ENCODE measurements around the gene RALGPS1. TPM values are rescaled to one million over a fixed set of nuclear protein-coding genes. Genes with fewer than 3 reads are reported as not detected.

Gene RALGPS1
- polyA plus RNA-seq, 2 of the 4 experiments (the other 2 are of a cell fraction), result 5.0 to 7.9 TPM

DNA sequence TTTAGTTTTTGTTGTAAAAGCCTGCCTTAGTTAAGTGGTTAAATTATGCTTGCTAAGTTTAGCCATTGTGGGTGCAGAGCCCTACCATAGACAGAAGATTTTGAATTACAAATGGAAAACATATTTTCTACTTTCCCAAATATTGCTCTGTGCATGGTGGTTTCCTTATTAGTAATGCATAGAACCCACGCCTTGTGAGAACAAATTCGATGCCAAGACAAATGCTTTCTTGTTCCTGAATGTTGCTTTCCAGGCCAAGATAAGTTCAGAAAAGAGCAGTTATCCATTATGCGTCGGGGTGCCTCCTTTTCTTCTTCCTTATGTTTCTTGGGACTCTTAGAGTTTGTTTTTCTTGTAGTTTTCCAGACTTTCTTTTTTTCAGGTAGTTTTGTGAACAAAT is 319.0 kb downstream of the RALGPS1 start (continued):
- no peak for TF ChIP-seq MAZ (IDR thresholded peaks at IDR 0.05; ENCODE audit: borderline replicate concordance, low read depth, low read length)
- TF ChIP-seq BHLHE40 (IDR thresholded peaks at IDR 0.05; ENCODE audit: low read depth, low read length), result no peak
- TF ChIP-seq EP300 (IDR thresholded peaks at IDR 0.05), result no peak
- no peak for TF ChIP-seq FOXS1 (CRISPR knock-in tag; IDR thresholded peaks at IDR 0.05)
- TF ChIP-seq, protein P1, sequence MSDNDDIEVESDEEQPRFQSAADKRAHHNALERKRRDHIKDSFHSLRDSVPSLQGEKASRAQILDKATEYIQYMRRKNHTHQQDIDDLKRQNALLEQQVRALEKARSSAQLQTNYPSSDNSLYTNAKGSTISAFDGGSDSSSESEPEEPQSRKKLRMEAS (IDR thresholded peaks at IDR 0.05), result no peak

DNA sequence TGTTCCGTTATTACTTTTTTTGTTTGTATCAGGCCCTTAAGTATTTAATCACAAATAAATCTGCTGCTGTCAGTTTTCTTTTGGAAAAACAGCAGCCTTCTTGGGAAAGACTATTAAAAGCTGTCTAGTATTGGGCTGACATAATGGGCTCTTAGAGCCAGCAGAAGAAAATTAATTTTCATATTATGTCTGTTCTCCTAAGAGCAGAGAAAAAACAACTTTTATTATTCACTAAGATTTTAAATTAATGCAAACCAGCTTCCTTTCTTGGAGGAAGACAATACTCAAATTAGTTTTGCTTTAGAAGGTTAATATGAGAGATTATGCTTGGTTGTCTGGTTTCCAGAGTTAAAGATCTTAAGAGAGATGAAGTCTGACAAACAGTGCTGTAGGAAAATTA is 319.4 kb downstream of the RALGPS1 start:
- TF ChIP-seq POLR2AphosphoS2 (conservative IDR thresholded peaks at IDR 0.05; ENCODE audit: low read length) (no peak), ESRRA (IDR thresholded peaks at IDR 0.05; ENCODE audit: borderline replicate concordance, low read length) (no peak), GATA3 (IDR thresholded peaks at IDR 0.05; ENCODE audit: borderline replicate concordance) (no peak), TP53 (CRISPR knock-in tag; IDR thresholded peaks at IDR 0.05) (no peak), MAZ (IDR thresholded peaks at IDR 0.05; ENCODE audit: borderline replicate concordance, low read depth, low read length) (no peak), SREBF2 (IDR thresholded peaks at IDR 0.05) (no peak), JUNB (IDR thresholded peaks at IDR 0.05) (no peak), CBX8 (IDR thresholded peaks at IDR 0.05) (no peak), EHF (CRISPR knock-in tag; IDR thresholded peaks at IDR 0.05) (no peak), CHD2 (IDR thresholded peaks at IDR 0.05; ENCODE audit: low read length, partially characterized antibody) (no peak), EHMT2 (IDR thresholded peaks at IDR 0.05; ENCODE audit: low read depth) (no peak), NPAS2 (CRISPR knock-in tag; IDR thresholded peaks at IDR 0.05; ENCODE audit: borderline replicate concordance) (no peak)
- TF ChIP-seq, protein P2, sequence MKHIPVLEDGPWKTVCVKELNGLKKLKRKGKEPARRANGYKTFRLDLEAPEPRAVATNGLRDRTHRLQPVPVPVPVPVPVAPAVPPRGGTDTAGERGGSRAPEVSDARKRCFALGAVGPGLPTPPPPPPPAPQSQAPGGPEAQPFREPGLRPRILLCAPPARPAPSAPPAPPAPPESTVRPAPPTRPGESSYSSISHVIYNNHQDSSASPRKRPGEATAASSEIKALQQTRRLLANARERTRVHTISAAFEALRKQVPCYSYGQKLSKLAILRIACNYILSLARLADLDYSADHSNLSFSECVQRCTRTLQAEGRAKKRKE (CRISPR knock-in tag; IDR thresholded peaks at IDR 0.05; ENCODE audit: low read depth), result no peak
- TF ChIP-seq, protein P3, sequence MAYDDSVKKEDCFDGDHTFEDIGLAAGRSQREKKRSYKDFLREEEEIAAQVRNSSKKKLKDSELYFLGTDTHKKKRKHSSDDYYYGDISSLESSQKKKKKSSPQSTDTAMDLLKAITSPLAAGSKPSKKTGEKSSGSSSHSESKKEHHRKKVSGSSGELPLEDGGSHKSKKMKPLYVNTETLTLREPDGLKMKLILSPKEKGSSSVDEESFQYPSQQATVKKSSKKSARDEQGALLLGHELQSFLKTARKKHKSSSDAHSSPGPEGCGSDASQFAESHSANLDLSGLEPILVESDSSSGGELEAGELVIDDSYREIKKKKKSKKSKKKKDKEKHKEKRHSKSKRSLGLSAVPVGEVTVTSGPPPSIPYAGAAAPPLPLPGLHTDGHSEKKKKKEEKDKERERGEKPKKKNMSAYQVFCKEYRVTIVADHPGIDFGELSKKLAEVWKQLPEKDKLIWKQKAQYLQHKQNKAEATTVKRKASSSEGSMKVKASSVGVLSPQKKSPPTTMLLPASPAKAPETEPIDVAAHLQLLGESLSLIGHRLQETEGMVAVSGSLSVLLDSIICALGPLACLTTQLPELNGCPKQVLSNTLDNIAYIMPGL (CRISPR knock-in tag; IDR thresholded peaks at IDR 0.05; ENCODE audit: borderline replicate concordance), result no peak
- Histone ChIP-seq H3K4me1 (no peaks in the 10 kb centered on the region), H3K4me3 (no peak overlapping the region), H3K27ac (no peak overlapping the region), H3K9me3 (no peaks in the 10 kb centered on the region), H3K4me2 (no peak overlapping the region)
- WGBS (ENCODE audit: missing lambda C conversion rate), result 94% methylated on average over 1 of the region's 1 CpG
- CTCF ChIA-PET, result no interaction called here
- DNase-seq (ENCODE audit: low read depth in 1 of 2, low spot score in 1 of 2) (no peak), ATAC-seq (no peak), FAIRE-seq (no peak)
- POLR2A ChIA-PET, result no interaction called here

DNA sequence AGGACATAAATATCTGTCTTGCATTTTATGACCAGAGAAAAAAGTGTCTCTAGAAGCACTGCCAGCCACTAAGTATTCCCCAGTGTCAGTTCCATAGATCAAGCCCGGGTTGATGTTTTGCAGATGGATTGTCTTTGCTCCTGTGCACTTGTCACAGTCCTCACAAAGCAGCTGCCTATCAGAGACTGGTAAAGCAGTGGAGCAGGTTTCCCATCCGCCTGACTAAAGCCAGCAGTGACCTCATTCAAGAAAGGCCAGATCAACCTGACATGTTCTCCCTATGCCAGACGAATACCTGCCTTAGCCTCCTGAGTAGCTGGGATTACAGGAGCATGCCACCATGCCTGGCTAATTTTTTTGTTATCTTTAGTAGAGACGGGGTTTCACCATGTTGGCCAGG is 323.2 kb downstream of the RALGPS1 start:
- ATAC-seq, result no peak
- Histone ChIP-seq H3K9me3 (no peaks in the 10 kb centered on the region), H3K4me3 (no peak overlapping the region), H3K4me2 (no peak overlapping the region), H3K27ac (no peak overlapping the region), H3K4me1 (no peaks in the 10 kb centered on the region)
- FAIRE-seq, result no peak
- ChIA-PET POLR2A (no interaction called here), CTCF (interaction anchor here (0.9 to 1.1 kb wide), 3 partner anchors 10 to 159 kb away, joined by 3 read pairs; partner anchors contain the start of gene SLC2A8)
- DNase-seq (ENCODE audit: low read depth in 1 of 2, low spot score in 1 of 2), result no peak
- 87% methylated on average over 3 of the region's 4 CpGs for WGBS (ENCODE audit: missing lambda C conversion rate)
- TF ChIP-seq HOXA7 (CRISPR knock-in tag; IDR thresholded peaks at IDR 0.05) (no peak), CHD2 (IDR thresholded peaks at IDR 0.05; ENCODE audit: low read length, partially characterized antibody) (no peak)

DNA sequence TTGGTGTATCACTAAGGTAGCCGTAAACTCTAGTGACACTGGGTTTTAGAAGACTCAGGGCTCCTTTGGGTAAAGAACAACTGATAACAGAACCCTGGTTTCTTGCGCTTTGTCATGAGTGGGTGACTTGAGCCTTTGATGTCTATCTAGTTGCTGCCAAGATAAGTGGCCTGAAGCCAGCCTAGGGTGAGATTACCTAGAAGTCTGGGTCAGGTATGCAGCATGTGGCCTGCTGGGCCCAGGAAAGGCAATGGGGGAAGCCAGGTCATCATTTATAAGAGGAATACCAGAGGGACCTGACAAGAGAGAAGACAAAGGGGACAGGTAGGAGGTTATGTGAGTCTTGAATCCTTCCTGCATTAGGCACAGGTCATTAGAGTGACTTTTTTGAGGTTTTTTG is 326.8 kb downstream of the RALGPS1 start:
- ATAC-seq, result no peak
- Histone ChIP-seq H3K4me1 (peaks cover 10% of the 10 kb centered on the region; the same call in 2 of the 3 replicates), H3K27ac (no peak overlapping the region), H3K4me3 (no peak overlapping the region), H3K9me3 (no peaks in the 10 kb centered on the region), H3K4me2 (no peak overlapping the region)
- CTCF ChIA-PET, result no interaction called here
- TF ChIP-seq ZNF302 (CRISPR knock-in tag; IDR thresholded peaks at IDR 0.05) (no peak), RARB (CRISPR knock-in tag; IDR thresholded peaks at IDR 0.05) (no peak), ZFP36 (IDR thresholded peaks at IDR 0.05; ENCODE audit: borderline replicate concordance, partially characterized antibody) (no peak)
- no peak for FAIRE-seq
- DNase-seq (ENCODE audit: low read depth in 1 of 2, low spot score in 1 of 2), result no peak
- POLR2A ChIA-PET, result no interaction called here
- WGBS (ENCODE audit: missing lambda C conversion rate), result 96% methylated on average over 2 of the region's 2 CpGs

All from A549 (cell line).